HG03108 (cell line): ENCODE measurements around the gene CEP41.
A peak's percentile ranks its signal among the peaks of the same experiment; 100 is the strongest.

Source experiments
- ATAC-seq: cut with Tn5 transposase; IDR thresholded peaks from one replicate; pipeline ENCODE4 v1.9.1; 2021; ENCODE audit warnings: moderate library complexity; ENCODE audit not compliant: unreplicated experiment

Gene CEP41

GRCh38 chr7:130440527-130441365 is at the start of gene CEP41:
TSS of gene CEP41 (minus strand) at chr7:130441016. CDS start at chr7:130440966, 50 bp downstream.
- peak; percentile 97 for ATAC-seq

- no peak for ATAC-seq
Measured at GRCh38 chr7:130490311-130490791, 49.5 kb upstream of the CEP41 start.

DNA sequence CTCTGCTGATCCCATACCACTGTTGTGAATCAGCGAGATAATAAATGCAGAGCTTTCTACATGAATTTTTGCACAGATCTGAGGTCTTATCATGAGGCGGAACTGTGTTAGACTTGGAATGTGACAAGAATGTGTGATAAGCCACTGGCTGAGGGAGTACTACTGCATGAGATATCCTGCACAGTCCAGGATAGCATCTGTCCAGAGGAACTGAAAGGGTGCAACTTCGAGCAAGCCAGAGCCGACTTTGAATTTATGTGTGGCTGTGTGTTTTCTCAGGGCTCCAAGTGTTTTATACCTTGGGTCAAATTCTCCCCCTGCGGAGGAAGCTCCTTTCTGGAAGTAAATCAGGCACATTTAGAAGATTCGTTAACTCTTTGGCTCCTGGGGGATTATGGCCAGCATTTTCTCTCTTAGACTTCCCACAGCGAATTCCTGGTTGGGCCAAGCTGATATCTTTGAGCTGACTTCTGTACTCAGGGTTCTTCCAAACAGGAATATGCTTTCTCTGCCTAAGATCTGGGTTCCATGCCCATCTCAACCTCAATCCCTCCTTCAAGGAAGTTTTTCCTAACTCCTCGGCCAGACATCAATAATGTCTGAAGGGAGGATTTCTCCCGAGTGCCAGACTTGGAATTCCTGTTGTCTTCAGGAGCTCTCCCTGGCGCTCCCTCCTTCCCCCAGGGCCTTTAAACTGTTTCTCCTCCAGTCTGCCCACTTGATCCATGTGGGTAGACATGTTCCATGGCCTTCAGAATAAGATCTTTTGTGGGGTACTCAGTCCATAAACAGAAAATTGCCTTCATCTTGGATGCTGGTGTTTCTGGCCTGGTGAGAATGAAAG is 48.5 kb upstream of the CEP41 start:
- no peak for ATAC-seq

- no peak for ATAC-seq
Measured at GRCh38 chr7:130488392-130489139, 47.8 kb upstream of the CEP41 start.

GRCh38 chr7:130486954-130487436 is 46.2 kb upstream of the CEP41 start:
- no peak for ATAC-seq

DNA sequence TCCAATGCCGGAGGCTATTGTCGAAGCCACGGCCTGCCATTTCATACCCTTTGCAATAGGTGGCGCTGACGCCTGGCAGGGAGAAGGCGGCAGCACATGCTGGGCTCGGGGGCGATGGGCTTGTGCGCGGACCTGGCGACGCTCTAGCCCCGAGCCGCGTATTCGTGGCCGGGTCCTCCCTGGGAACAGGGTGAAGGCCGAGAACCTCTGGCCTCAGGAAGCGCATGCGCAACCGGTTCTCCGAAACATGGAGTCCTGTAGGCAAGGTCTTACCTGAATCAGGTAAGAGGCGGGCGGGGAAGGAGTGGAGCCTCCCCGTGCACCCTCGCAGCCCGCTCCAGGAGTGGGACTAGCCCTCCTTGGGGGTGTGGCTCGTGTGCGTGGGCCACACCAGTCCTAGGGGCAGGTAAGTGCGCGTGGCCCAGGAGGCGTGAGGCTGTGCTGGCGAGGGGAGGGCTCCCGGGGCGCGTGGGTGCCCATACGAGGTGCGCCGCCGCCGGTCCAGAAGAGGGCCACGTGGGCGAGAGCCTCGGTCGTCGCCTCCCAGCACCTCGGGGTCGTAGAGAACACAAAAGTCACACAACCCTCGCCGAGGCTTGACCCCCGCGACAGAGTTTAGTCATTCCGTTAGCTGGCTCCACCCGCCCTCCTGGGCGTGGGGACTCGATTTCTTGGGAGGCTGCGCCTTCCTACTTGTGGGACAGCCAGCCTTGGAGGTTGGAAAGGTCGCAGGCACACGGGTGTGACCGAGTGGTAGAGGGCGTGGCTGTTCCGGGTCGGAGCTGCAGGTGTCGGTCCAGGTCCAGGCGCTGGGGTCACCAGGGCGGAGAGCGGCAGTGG is 45.5 kb upstream of the CEP41 start:
- ATAC-seq, result no peak

DNA sequence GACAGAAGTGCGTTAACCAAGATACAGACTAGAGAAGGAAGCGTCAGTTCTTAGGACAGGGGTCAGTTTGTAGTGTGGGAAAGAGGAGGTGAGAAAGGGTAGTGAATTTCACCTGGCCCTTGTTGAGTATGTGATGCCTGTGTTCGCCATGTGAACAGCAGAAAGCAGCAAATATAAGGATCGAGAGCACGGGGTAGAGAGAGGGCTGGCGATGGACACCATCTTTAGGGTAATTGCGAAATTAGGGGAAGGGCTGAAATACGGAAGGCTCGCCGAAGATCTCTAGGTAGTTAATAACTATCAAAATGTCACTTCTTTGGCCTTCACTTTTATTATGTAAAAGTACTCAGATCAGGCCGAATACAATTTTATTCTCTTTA is 44.9 kb upstream of the CEP41 start:
- no peak for ATAC-seq

DNA sequence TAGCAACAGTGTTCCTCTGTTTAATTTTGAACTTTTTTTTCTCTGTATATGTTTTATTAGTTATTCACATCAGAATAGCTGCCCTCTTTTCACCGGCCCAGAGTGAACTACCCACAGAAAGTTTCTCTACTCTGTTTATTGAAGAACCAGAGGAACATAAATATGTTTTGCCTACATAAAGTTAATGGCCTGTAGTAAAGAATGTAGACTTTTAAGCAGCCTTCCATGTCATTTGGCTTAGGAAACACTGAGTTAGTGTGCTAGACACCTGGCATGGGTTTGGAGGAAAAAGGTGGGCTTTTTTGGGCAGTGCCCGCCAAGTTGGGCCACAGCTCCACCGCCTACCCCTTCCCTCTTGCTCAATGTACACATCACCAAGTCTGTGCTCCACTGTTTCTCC is 42.2 kb upstream of the CEP41 start:
- ATAC-seq, result no peak

- no peak for ATAC-seq
Measured at GRCh38 chr7:130481898-130482297, 41.1 kb upstream of the CEP41 start.

GRCh38 chr7:130479716-130480400 is 39.0 kb upstream of the CEP41 start:
- no peak for ATAC-seq

DNA sequence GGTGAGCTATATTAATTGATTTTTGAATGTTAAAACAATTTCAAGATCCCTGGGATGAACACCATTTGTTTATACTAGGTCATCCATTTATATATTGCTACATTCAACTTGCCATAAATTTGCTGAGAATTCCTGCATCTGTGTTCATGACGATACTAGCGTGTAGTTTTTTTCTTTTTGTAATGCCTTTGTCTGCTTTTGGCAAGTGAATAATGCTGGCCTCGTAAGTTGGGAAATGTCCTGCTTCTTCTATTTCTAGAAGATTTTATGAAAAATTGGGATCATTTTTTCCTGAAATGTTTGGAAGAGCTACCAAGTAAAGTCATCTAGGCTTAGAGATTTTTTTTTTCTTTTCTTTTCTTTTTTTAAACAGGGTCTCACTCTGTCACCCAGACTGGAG is 38.2 kb upstream of the CEP41 start:
- ATAC-seq, result no peak

DNA sequence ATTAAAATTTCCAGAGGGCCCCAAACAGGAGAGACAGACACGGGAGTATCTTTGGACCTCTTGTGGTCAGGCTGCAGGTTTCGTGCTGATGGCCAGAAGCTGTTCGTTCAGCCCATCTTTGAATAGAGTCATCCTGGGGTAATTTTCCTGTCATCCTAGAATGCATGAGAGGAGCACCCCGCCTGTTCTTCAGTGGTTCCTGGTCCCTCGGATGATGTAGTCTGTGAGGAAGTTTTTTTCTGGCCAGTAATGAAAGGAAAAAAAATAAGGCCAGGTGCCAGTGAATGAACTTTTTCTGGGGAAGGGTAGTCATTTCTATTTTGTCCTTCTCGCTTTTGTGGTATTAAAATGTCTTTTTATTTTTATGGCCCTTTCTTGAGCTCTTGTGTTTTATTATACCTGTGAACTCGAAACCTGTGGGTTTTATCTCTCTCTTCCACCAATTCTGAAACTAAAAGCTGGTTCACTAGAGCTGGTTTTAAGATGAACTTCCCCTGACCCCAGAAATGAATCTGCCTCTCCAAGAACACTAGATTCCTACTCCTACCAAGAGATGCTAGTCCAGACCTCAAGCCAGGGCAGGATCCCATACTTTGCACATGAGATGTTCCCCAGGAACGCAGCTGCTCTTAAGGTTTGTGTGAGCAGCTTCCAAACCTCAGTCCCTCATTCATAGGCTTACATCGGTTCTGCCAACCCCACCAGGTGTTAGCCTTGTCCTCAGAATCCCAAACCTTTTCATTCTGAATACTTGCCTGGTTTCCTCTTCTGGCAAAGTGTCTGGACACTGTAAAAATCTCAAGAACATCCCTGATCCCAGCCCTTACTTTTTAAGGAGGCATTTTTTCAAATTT is 35.7 kb upstream of the CEP41 start:
- peak; percentile 87 for ATAC-seq

GRCh38 chr7:130475776-130476175 is 35.0 kb upstream of the CEP41 start:
- no peak for ATAC-seq

- no peak for ATAC-seq
Measured at GRCh38 chr7:130473876-130474275, 33.1 kb upstream of the CEP41 start.

DNA sequence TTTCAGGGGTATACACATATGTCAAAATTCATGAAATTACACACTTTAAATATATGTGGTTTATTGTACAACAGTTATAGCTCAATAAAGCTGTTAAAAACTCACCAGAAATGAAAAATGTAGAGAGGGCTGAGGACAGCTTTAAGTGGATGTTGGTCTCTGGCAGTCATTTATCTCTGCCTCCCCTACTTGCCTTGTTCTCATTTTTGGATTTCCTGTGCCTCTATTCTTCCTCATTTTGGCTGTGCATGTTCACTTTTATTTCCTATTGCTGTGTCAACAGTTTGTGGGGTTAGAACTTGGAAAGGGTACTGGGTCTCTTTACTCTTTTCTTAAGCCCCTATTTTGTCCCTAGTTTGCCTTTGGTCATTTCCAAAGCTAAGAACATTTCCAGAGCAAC is 32.5 kb upstream of the CEP41 start:
- no peak for ATAC-seq

GRCh38 chr7:130471974-130472373 is 31.2 kb upstream of the CEP41 start:
- ATAC-seq, result no peak

- no peak for ATAC-seq
Measured at GRCh38 chr7:130468612-130469011, 27.8 kb upstream of the CEP41 start.

GRCh38 chr7:130463553-130464434 is 23.0 kb upstream of the CEP41 start:
- no peak for ATAC-seq
